ENCODE data around the gene TRMT11. TPM values are rescaled to one million over a fixed set of nuclear protein-coding genes. Genes with fewer than 3 reads are reported as not detected.
"Not testable (repeated sequence)": the region's sequence is repeated elsewhere in the genome, so short reads cannot be mapped to it uniquely, and the experiment has no call there.

TRMT11 gene
- total RNA-seq, 1 experiment from 2014 or later = 36.7 TPM

- Histone ChIP-seq H3K36me3 (ENCODE audit: control insufficient read depth, insufficient read depth, low read length) (no peaks in the 10 kb centered on the region), H3K9me3 (no peaks in the 10 kb centered on the region), H3K4me1 (0 out of 2 replicates have a peak, but pooled peaks cover 12% of the 10 kb centered on the region), H3K27me3 (replicated peaks; ENCODE audit: control insufficient read depth, insufficient read depth, low read length) (no peaks in the 10 kb centered on the region), H3K4me3 (ENCODE audit: low read depth, low read length) (no peak overlapping the region)
- no peak for TF ChIP-seq CTCF (IDR thresholded peaks at IDR 0.05; ENCODE audit: insufficient read depth in 1 of 2, low read depth in 1 of 2, low read length in 1 of 2, severe bottlenecking in 1 of 2, unreplicated experiment in 1 of 2)
- Mint-ChIP-seq H3K27me3 (ENCODE audit: insufficient read depth, unreplicated experiment) (no peaks in the 10 kb centered on the region), H3K4me3 (ENCODE audit: unreplicated experiment) (no peak overlapping the region), H3K36me3 (ENCODE audit: insufficient read depth, unreplicated experiment) (peaks cover 56% of the 10 kb centered on the region), H3K27ac (ENCODE audit: unreplicated experiment) (no peak overlapping the region), H3K4me1 (ENCODE audit: low read depth, unreplicated experiment) (peaks cover 5% of the 10 kb centered on the region), H3K9me3 (ENCODE audit: unreplicated experiment) (no peaks in the 10 kb centered on the region)
- intact Hi-C loops (cut with micrococcal nuclease; ENCODE audit: unreplicated experiment) = no loop called here
- POLR2A ChIA-PET = no interaction called here
- BruUV-seq (replicated peaks) = no TSS peak
- no peak for DNase-seq
- CTCF ChIA-PET = no interaction called here
These were observed 34.1 kb downstream of the TRMT11 start for GRCh38 chr6:126020305-126021050.

- POLR2A ChIA-PET; H3K9me3 Mint-ChIP-seq (ENCODE audit: unreplicated experiment); H3K4me1 ChIP-seq; H3K27ac Mint-ChIP-seq (ENCODE audit: unreplicated experiment); H3K9me3 ChIP-seq; BruUV-seq (replicated peaks); H3K4me3 ChIP-seq (ENCODE audit: low read depth, low read length); CTCF ChIA-PET; intact Hi-C loops (cut with micrococcal nuclease; ENCODE audit: unreplicated experiment); H3K4me1 Mint-ChIP-seq (ENCODE audit: low read depth, unreplicated experiment); H3K27me3 ChIP-seq (replicated peaks; ENCODE audit: control insufficient read depth, insufficient read depth, low read length); DNase-seq; H3K36me3 ChIP-seq (ENCODE audit: control insufficient read depth, insufficient read depth, low read length); H3K4me3 Mint-ChIP-seq (ENCODE audit: unreplicated experiment); H3K27me3 Mint-ChIP-seq (ENCODE audit: insufficient read depth, unreplicated experiment): not testable (repeated sequence)
- H3K36me3 Mint-ChIP-seq (ENCODE audit: insufficient read depth, unreplicated experiment) = peaks cover 73% of the 10 kb centered on the region
These were observed 37.1 kb downstream of the TRMT11 start for GRCh38 chr6:126023474-126023873.

GRCh38 chr6:126026001-126026400, 39.7 kb downstream of the TRMT11 start:
- no peak for TF ChIP-seq CTCF (IDR thresholded peaks at IDR 0.05; ENCODE audit: insufficient read depth in 1 of 2, low read depth in 1 of 2, low read length in 1 of 2, severe bottlenecking in 1 of 2, unreplicated experiment in 1 of 2)
- Mint-ChIP-seq H3K27me3 (ENCODE audit: insufficient read depth, unreplicated experiment) (no peaks in the 10 kb centered on the region), H3K4me1 (ENCODE audit: low read depth, unreplicated experiment) (peaks cover under 1% of the 10 kb centered on the region), H3K4me3 (ENCODE audit: unreplicated experiment) (no peak overlapping the region), H3K27ac (ENCODE audit: unreplicated experiment) (no peak overlapping the region), H3K36me3 (ENCODE audit: insufficient read depth, unreplicated experiment) (peaks cover 66% of the 10 kb centered on the region), H3K9me3 (ENCODE audit: unreplicated experiment) (no peaks in the 10 kb centered on the region)
- ChIA-PET POLR2A (interaction anchor here (0.6 kb wide), 1 partner anchor 90 kb away, joined by 5 read pairs; no protein-coding TSS in a partner anchor), CTCF (no interaction called here)
- DNase-seq = no peak
- H3K4me3 ChIP-seq (ENCODE audit: low read depth, low read length) = no peak overlapping the region
- intact Hi-C loops (cut with micrococcal nuclease; ENCODE audit: unreplicated experiment) = no loop called here
- no peaks in the 10 kb centered on the region for H3K27me3 ChIP-seq (replicated peaks; ENCODE audit: control insufficient read depth, insufficient read depth, low read length)
- no peaks in the 10 kb centered on the region for H3K36me3 ChIP-seq (ENCODE audit: control insufficient read depth, insufficient read depth, low read length)
- H3K4me1 ChIP-seq = no peaks in the 10 kb centered on the region
- H3K9me3 ChIP-seq = no peaks in the 10 kb centered on the region
- BruUV-seq (replicated peaks) = no TSS peak

Data from Caco-2 (cell line).